Measurements from ENCODE around the gene OR2H1. TPM values are rescaled to one million over a fixed set of nuclear protein-coding genes. Genes with fewer than 3 reads are reported as not detected.
A peak's percentile ranks its signal among the peaks of the same experiment; 100 is the strongest.
"Not testable (repeated sequence)": the region's sequence is repeated elsewhere in the genome, so short reads cannot be mapped to it uniquely, and the experiment has no call there.

Gene OR2H1
- not detected for polyA plus RNA-seq (2013, experiment 1 of 2; ENCODE audit: insufficient read length)
- not detected for polyA plus RNA-seq (2013, experiment 2 of 2; ENCODE audit: insufficient read length)

DNA sequence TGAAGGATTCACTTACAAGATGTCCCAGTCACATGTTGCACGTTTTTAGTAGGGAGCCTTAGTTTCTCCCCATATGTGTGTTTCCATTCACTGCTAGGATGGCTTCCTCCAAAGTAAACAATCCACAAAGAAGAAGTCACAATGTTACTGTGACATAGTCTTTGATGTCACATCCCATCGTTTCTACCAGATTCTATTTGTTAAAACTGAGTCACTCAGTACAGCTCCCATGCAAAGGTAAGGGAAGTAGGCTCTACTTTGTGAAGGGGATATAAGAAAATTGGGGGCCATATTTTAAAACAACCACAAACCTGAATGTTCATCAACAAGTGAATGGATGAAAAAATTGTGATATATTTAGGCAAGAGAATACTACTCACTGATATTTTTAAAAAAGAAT is at the start of gene OR2H1, which contains the start of gene OR11A1:
Gene OR2H1 (plus strand): TSS at position 185 of the 400 bp plus-strand sequence. CDS start 4,615 bp downstream, outside the sequence.
Gene OR11A1 (minus strand): TSS at position 101 of the 400 bp plus-strand sequence. CDS start 29,430 bp downstream, outside the sequence.
- DNase-seq = no peak

DNA sequence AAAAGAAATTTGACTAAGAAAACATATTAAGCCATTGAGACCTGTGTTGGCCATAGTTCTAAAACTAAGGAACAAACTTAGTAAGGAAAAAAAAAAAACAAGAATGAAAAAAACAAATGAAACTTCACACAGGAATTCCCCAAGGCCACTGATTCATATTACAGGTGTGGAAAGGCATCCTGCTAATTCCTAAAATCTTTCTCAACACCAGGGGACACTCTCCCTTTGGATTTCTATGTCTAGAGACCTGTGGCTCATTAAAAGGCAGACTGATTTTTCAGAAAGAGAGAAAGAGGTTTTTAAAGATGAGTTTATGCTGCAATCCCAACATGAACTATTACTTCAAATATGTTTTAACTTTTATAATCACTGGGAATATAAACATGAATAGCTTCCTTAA is 42.4 kb upstream of the OR2H1 start, which contains the start of gene OR12D1:
Gene OR12D1 (plus strand): TSS at position 341 of the 400 bp plus-strand sequence.
- no peak for DNase-seq

DNA sequence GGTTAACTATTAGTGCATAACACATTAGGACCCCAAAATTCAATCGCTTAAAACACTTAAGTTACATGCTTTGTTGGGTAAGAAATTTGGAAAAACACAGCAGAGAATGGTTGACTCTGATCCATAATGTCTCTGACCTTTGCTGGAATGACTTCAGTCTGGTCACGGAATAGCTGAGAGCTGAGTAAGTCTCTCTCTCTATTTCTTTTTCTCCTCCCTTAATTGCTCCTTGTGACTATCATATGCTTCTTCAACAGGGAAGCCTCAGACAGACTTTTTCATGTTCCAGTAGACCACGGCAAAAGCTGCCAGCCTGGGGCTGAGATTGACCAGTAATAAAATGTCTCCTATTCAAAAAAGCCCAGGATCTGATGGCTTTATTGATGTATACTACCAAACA is 37.4 kb upstream of the OR2H1 start:
- no peak for DNase-seq

DNA sequence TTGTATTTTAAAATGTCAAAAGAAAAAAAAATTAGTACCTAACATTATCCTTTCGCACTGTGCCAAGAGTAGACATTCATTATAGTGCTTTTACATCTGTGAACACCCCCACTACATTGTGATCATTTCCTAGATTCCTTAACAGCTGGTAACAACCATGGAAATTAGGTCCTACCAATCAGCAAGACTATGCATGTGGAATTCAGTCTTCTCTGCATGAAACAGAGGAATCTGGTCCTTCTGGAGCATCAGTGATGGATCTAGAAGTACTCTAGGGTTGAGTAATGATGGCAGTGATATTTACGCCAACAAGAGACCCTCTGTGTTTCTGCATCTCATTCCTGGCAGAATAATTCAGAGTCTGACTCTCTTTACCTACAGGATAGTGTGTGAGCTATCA is 32.8 kb upstream of the OR2H1 start:
- DNase-seq = no peak

DNA sequence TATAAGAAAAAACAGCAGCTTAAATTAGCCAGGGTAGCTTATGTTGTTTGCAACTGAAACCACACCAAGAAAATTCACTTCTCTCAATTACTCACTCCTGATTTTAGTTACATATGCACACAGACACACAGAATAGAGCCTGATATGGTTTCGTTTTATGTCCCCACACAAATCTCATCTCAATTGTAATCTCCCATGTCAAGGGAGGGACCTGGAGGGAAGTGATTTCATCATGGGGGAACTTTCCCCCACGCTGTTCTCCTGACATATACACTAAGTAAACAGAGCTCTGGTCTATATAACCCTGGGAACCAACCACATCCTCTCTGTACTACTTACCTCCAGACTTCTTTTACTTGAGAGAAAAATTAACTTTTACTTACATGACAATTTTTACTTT is 32.4 kb upstream of the OR2H1 start:
- DNase-seq = no peak

DNA sequence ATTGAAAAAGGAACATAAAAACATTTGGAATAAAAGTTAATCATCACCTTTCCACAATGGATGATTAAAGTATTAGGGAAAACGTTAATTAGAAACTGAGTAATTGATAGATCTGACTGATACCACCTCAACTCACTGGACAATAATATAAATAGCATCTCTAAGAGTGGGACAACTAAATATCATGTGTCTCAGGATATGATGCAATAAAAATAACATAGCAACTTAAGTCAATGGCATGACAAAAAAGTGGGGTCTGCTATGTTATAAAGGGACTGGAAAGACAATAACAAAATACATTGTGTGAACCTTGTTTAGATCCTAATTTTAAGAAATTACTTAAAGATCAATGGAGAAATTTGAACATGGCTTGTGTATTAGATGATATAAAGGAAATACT is 31.9 kb upstream of the OR2H1 start:
- no peak for DNase-seq

DNA sequence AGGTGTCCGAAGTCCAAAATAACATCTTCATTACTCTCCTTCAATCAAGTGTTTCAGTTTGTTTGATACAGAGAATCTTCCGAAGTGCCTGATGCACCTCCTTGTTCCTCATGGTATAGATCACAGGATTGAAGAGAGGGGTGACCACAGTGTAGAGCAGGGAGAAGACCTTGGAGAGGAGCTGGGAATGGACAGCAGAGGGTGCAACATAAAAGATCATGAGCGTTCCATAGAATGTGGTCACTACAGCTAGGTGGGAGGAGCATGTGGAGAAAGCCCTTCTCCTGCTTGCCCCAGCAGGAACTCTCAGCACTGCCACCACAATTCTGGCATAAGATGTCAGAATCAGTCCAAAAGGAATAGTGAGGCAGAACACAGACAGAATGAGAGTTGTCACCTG is 30.3 kb upstream of the OR2H1 start:
- no peak for DNase-seq

DNA sequence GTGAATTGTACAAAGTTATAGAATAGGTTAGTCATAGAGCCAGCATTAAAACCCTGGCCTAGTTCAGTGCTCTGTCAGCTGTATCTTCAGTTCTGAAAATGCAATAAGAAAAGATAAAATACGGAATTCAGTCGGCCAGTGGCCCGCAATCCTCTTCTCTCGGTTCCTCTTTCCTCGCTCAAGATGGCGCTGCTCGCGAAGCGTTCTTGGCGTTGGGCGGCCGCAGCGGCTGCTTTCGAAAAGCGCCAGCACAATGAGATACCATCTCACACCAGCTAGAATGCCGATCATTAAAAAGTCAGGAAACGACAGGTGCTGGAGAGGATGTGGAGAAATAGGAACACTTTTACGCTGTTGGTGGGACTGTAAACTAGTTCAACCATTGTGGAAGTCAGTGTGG is 20.2 kb upstream of the OR2H1 start:
- DNase-seq = not testable (repeated sequence)

DNA sequence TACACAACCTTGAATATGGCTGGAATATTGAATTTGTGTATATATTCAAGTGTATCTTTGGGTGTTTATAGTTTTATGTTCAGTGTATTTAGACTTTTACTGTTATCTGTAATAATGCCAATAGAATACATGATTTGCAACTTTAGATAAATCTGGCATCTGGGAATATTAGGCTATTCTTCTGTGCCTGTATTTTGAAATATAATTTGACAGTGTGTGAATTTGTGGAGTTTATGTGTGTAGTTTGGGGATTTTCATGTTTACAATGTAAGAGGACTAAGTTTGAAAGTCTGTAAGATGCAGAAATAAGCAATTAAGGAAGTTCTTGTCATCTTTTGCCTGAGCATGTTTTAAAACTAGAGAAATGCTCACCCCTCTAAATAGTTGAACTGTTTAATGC is 17.9 kb upstream of the OR2H1 start, which contains the start of gene OR10C1:
Gene OR10C1 (plus strand): TSS at position 301 of the 400 bp plus-strand sequence. CDS start 710 bp downstream, outside the sequence.
- no peak for DNase-seq

DNA sequence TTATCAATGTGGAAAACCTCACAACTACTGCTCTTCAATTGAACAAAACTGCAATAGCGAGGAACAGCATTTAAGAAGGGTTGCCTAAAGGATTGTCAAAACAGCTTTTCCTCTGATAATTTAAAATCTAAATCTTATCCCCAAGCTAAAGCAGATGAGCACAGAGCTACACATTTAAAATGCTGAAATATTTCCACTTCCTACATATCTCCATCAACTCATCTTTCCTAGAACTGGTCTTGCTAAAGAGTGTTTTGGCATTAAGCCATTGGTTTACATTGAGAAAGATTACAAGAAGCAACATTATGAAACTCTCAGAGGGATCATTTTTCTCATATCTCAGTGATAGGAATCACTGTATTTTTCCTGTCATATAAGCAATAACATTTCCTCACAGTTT is 14.2 kb upstream of the OR2H1 start:
- no peak for DNase-seq

DNA sequence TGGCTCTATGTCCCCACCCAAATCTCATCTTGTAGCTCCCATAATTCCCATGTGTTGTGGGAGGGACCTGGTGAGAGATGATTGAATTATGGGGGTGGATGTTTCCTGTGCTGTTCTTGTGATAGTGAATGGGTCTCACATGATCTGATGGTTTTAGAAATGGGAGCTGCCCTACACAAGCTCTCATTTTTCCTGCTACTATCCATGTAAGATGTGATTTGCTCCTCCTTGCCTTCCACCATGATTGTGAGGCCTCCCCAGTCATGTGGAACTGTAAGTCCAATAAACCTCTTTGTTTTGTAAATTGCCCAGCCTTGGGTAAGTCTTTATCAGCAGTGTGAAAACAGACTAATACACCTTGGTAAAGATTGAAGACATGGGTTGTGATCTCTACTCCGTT is 12.9 kb upstream of the OR2H1 start:
- not testable (repeated sequence) for DNase-seq

DNA sequence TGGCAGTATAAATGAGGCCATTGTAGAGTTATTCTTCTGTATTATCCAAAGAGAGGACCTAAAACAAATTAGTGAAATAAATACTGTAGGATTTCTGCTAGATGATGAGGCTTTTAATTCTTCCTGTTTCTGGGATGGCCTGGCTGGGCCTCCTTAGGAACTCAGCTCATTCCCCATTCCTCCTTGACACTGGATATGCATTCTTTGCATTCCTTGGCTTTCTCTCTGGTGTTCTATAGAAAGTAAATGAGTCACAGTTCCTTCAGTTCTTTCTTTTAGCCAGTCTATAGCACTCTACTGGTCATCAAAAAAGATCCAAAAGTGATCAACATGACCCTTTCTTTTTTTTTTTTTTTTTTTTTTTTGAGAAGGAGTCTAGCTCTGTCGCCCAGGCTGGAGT is 9.3 kb upstream of the OR2H1 start:
- peak; percentile 8 for DNase-seq

DNA sequence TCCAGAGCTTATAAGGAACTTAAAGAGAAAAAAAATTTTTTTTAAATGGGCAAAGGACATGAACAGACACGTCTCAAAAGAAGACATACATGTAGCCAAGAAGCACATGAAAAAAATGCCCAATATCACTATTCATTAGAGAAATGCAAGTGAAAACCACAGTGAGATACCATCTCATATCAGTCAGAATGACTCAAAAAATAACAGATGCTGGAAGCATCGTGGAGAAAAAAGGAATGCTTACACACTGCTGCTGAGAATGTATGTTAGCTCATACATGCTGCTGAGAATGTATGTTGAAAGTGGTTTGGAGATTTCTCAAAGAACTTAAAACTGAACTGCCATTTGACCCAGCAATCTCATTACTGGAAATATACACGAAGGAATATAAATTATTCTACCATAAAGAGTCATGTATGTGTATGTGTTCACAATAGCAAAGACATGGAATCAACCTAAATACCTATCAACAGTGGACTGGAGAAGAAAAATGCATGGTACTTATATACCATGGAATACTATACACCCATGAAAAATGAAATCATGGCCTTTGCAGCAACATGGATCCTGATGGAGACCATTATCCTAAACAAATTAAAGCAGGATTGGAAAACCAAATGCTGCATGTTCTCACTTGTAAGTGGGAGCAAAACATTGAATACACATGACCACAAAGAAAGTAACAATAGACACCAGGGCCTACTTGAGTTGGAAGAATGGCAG is 5.3 kb upstream of the OR2H1 start:
- DNase-seq = peak; percentile 19

DNA sequence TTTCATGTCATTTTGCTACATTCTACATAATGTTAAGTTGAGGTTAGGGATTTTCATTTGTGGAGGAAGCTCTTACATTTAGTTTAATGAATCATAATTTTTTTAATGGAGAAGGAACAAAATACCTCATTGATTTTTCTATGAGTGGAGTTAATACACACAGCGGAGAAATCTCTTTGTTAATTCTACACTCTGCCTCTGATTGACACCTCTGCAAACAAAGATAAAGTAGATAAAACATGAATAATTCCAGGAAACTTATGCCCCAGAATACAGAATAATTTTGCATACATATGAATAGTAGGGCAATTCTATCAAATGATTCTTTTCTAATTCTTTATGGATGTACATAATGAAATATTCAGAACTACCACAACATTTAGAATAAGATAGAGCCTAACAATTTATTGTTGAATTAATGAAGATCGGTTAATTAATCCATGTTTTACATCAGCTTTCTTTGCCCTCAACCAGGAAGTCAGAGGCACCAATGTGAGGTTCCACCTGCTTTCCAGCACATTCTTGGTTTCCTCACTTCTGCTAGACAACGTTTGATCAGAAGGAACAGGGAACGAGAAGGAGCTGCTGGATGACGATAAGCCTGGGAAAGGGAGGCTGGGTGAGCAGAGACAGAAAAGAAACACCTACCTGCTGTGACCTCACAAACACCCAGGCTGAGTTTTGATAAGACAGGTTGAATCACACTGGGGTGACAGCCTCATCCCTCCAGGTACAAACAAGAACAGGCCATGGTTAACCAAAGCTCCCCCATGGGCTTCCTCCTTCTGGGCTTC is 4.3 kb downstream of the OR2H1 start:
- DNase-seq = no peak

DNA sequence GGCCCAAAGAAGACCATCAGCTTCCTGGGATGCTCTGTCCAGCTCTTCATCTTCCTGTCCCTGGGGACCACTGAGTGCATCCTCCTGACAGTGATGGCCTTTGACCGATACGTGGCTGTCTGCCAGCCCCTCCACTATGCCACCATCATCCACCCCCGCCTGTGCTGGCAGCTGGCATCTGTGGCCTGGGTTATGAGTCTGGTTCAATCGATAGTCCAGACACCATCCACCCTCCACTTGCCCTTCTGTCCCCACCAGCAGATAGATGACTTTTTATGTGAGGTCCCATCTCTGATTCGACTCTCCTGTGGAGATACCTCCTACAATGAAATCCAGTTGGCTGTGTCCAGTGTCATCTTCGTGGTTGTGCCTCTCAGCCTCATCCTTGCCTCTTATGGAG is 5.1 kb downstream of the OR2H1 start:
- DNase-seq = no peak

DNA sequence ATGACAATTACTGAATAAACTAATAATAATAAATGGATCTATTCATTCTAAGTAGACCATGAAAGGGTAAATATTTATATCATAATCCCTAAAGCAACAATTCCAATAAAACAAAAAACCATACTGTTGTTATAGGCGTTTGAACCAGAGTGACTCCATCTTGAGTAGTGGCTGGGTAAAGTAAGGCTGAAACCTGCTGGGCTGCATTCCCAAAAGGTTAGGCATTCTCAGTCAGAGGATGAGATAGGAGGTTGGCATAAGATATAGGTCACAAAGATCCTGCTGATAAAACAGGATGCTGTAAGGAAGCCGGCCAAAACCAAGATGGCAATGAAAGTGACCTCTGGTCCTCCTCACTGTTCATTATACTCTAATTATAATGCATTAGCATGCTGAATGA is 8.3 kb downstream of the OR2H1 start:
- DNase-seq = no peak

DNA sequence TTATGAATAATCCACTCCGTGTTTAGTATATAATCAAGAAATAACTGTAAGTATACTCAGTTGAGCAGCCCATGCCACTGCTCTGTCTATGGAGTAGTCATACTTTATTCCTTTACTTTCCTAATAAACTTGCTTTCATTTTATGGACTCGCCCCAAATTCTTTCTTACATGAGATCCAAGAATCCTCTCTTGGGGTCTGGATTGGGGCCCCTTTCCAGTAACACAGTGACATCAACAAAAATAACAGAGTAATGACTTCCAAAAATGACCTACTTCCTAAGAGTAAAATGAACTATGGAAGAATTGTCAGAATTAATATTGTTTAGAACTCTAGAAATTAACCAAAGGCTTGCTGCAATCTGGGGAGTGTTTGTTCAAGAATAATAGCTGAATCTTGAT is 8.8 kb downstream of the OR2H1 start:
- DNase-seq = no peak

DNA sequence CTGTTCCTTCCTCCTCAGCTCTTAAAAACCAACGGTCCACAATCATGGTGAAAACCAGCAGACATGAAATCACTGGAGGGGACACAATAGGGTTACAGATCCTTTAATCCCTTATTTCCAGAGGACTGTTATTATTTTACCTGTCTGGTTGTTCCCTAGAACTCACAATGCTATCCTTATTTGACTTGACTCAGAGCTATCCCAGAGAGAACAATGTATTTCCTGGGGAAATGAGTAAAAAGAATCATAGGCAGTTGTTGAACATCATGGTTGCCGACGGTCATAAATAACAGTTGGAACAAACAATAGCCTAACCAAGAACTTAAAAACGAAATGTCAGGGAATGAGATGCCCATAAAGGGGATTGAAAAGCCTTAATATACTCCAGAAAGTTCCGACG is 9.3 kb downstream of the OR2H1 start:
- DNase-seq = no peak

DNA sequence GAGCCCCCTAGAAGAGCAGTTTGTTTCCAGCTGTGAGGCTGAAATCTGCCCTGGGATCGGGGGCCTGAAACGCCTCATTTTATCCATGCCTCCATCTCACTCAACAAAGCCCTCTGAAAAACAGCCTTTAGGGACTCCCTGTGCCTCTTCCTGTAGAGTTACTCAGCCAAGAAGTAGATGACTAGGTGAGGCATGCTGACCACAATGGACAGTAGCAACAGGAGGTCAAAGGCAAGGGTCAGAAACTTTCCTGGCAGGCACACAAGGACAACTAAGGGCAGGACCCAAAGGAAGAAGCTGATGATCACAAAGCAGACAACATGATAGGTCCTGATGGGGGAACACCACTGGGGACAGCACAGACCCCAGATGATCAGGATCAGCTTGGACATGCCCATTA is 18.0 kb downstream of the OR2H1 start:
- no peak for DNase-seq

DNA sequence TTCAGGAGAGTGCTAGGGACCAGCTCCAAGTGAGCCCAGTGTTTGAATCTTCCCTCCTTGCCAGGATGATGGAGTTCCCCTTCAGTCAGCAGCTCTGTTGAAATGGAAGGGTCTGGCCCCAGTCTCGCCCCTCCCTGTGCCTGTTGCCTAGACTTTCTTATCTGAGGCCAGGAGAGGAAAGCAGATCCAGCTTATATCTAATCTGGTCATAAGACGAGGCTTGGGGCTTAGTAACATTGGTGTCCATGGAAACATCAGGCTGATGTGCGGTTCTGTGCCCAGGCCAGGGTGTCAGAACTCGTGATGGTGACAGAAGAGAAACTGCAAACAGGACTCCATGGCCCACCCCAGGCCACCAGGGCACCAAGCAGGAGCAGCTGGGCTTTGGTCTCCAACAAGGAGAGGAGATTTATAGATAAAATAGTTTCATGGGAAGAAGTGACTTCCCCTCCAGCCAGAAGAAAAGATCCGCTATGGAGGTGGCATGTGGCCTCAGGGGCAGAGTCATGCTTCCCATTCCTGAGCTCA is 21.0 kb downstream of the OR2H1 start:
- DNase-seq = no peak

DNA sequence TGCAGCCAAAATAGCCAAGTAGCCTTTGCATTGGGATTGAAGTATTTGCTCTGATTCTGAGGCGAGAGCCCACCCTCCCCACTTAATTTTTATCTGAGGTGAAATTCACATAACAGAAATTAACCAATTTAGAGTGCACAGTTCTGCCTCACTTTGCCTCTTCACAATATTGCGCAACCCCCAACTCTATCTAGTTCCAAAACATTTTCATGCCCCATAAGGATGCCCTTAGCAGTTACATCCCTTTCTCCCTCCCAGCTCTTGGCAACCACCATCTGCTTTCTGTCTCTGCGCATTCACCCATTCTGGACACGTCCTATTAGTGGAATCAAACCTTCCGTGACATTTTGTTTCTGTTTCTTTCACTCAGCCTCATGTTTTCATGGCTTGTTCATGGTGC is 21.8 kb downstream of the OR2H1 start:
- DNase-seq = no peak

DNA sequence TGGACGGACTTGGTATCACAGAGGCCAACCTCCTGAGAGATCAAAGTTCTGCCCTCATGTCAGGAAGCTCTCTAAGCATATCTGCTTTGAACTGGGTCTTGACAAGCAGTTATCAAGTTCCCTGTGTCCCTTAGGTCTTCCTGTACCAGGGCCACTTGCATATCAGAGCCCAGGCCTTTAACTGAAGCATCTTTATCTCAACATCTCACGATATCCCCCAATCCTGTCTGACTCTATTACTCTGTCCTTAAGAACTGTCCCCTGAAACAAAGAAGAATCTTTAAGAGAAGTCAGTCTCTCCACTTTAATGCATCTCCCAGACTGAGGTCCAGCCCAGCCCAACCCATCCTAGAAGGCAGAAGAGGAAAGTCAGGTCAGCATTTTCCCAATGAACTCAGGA is 22.6 kb downstream of the OR2H1 start:
- no peak for DNase-seq

DNA sequence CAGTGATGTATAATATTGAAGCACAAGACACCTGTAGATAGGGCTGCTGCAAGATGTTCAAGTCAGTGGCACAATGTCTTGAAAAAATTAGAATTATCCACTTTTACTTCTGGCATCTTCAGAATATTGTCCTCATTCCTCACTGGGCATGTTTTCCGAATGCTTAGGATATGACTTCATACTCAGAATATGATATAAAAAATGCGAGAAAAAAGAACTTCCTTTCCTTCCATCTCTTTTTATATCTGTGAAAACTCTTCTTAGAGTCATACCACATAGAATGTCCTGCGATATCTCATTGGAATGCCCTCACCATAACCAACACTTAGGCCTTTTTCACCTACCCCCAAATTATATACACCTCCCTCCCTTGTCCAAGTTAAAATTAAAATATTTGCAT is 26.2 kb downstream of the OR2H1 start:
- DNase-seq = no peak

Measured in fibroblast of skin of scalp (primary cell).